MM.1S (cell line): ENCODE data around the gene SPIRE1.

Experiments
- CTCF ChIP-seq: fragments of 300-600 bp; sonication (generic); IDR thresholded peaks from 2 replicates; pipeline ENCODE4 v1.5.1; 2016; ENCODE audit warnings: antibody characterized with exemption, low read length, mixed read lengths
- EZH2 ChIP-seq: fragments of 300-600 bp; sonication (generic); optimal IDR thresholded peaks from 2 replicates; pipeline ENCODE3; 2017; ENCODE audit warnings: low read depth, mild to moderate bottlenecking, antibody characterized with exemption, low read length, mixed read lengths

GRCh38 chr18:12647773-12648172 lies 10.1 kb downstream of the SPIRE1 start:
- TF ChIP-seq CTCF (no peak), EZH2 (no peak)
